ENCODE measurements around the gene OR10A6. TPM values are rescaled to one million over a fixed set of nuclear protein-coding genes. Genes with fewer than 3 reads are reported as not detected.

Gene OR10A6
- total and polyA plus RNA-seq, 9 of the 15 experiments (the other 6 are each of a cell fraction or from before 2014, with no cell fraction given): not detected

DNA sequence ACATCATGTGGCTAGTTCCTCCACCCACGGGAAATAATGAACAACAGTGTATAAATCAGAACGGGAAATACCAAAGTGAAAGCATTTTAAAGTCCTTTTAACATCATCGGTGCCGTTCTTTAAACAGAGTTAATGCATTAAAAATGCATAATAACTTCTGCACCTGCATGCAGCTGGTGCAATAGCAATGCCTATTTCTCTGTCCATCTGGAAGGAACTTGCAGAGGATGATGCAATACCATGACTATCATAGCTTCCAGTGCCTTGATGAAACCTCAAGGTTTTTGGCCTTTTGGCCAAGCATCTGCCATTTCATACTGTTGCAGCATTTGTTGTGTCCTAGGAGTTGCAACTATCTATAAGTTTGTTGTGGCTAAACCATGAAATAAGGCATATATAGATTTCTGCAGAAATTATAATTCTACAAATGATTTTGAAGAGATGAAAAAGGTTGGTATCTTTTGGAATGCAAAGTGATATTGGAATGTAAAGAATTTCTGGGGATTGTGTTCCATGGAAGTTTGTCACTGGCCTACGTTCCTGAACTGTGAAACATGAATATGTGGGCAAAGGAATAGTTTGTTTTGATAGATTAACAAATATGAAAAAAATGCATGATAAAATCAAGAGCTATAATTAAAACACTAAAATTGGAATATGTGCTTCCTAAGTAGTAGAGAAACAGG lies 46.3 kb upstream of the OR10A6 start (continued):
- TF ChIP-seq, protein P1, sequence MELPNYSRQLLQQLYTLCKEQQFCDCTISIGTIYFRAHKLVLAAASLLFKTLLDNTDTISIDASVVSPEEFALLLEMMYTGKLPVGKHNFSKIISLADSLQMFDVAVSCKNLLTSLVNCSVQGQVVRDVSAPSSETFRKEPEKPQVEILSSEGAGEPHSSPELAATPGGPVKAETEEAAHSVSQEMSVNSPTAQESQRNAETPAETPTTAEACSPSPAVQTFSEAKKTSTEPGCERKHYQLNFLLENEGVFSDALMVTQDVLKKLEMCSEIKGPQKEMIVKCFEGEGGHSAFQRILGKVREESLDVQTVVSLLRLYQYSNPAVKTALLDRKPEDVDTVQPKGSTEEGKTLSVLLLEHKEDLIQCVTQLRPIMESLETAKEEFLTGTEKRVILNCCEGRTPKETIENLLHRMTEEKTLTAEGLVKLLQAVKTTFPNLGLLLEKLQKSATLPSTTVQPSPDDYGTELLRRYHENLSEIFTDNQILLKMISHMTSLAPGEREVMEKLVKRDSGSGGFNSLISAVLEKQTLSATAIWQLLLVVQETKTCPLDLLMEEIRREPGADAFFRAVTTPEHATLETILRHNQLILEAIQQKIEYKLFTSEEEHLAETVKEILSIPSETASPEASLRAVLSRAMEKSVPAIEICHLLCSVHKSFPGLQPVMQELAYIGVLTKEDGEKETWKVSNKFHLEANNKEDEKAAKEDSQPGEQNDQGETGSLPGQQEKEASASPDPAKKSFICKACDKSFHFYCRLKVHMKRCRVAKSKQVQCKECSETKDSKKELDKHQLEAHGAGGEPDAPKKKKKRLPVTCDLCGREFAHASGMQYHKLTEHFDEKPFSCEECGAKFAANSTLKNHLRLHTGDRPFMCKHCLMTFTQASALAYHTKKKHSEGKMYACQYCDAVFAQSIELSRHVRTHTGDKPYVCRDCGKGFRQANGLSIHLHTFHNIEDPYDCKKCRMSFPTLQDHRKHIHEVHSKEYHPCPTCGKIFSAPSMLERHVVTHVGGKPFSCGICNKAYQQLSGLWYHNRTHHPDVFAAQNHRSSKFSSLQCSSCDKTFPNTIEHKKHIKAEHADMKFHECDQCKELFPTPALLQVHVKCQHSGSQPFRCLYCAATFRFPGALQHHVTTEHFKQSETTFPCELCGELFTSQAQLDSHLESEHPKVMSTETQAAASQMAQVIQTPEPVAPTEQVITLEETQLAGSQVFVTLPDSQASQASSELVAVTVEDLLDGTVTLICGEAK (IDR thresholded peaks at IDR 0.05): no peak
- TF ChIP-seq, protein P1 (CRISPR knock-in tag; IDR thresholded peaks at IDR 0.05): no peak
- TF ChIP-seq, protein P2, sequence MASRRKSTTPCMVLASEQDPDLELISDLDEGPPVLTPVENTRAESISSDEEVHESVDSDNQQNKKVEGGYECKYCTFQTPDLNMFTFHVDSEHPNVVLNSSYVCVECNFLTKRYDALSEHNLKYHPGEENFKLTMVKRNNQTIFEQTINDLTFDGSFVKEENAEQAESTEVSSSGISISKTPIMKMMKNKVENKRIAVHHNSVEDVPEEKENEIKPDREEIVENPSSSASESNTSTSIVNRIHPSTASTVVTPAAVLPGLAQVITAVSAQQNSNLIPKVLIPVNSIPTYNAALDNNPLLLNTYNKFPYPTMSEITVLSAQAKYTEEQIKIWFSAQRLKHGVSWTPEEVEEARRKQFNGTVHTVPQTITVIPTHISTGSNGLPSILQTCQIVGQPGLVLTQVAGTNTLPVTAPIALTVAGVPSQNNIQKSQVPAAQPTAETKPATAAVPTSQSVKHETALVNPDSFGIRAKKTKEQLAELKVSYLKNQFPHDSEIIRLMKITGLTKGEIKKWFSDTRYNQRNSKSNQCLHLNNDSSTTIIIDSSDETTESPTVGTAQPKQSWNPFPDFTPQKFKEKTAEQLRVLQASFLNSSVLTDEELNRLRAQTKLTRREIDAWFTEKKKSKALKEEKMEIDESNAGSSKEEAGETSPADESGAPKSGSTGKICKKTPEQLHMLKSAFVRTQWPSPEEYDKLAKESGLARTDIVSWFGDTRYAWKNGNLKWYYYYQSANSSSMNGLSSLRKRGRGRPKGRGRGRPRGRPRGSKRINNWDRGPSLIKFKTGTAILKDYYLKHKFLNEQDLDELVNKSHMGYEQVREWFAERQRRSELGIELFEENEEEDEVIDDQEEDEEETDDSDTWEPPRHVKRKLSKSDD (conservative IDR thresholded peaks at IDR 0.05; ENCODE audit: low read length): no peak
- TF ChIP-seq MAFF (IDR thresholded peaks at IDR 0.05; ENCODE audit: low read length): no peak
- no peak for TF ChIP-seq TARDBP (IDR thresholded peaks at IDR 0.05)
- no peak for TF ChIP-seq ZBTB17 (CRISPR knock-in tag; IDR thresholded peaks at IDR 0.05)
- TF ChIP-seq, protein P3, sequence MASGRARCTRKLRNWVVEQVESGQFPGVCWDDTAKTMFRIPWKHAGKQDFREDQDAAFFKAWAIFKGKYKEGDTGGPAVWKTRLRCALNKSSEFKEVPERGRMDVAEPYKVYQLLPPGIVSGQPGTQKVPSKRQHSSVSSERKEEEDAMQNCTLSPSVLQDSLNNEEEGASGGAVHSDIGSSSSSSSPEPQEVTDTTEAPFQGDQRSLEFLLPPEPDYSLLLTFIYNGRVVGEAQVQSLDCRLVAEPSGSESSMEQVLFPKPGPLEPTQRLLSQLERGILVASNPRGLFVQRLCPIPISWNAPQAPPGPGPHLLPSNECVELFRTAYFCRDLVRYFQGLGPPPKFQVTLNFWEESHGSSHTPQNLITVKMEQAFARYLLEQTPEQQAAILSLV (tag; IDR thresholded peaks at IDR 0.05): peak; percentile 81
- peak; percentile 96 for TF ChIP-seq CEBPG (CRISPR knock-in tag; IDR thresholded peaks at IDR 0.05)
- TF ChIP-seq CEBPG (tag; conservative IDR thresholded peaks at IDR 0.05 in 1 of 2, IDR thresholded peaks at IDR 0.05 in 1 of 2): peak; percentile 98
- TF ChIP-seq ZNF274 (IDR thresholded peaks at IDR 0.05; ENCODE audit: borderline replicate concordance, low read depth, low read length): no peak
- no peak for TF ChIP-seq GABPA (tag; conservative IDR thresholded peaks at IDR 0.05; ENCODE audit: low read depth)

Measured in K562 (cell line).